GDM1 (cell line): ENCODE data around the gene COL16A1.

Source experiments
- DNase-seq: peaks from one replicate; lab custom pipeline; 2025; lab: John Stamatoyannopoulos, UW

Gene COL16A1

GRCh38 chr1:31665234-31665878, 38.5 kb downstream of the COL16A1 start:
- DNase-seq = no peak

DNA sequence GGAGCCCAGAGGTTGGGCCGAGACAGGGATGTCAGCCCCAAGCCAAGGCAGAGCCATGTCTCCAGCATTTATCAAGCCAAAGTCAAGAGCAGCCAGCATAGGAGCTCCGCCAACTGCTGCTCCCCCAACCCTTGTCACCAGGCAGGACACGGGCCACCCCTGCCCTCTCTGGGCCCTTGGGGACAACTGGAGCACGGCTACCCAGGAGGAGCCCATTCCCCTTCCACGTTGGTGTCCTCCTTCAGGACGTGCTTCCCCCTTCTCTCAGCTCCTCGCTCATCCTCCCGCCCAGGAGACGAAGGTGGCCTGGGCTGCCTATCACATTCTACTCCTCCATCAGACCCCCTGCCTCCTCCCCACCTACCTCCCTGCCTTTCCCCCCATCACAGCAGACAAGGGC, 39.3 kb downstream of the COL16A1 start:
- DNase-seq = no peak

DNA sequence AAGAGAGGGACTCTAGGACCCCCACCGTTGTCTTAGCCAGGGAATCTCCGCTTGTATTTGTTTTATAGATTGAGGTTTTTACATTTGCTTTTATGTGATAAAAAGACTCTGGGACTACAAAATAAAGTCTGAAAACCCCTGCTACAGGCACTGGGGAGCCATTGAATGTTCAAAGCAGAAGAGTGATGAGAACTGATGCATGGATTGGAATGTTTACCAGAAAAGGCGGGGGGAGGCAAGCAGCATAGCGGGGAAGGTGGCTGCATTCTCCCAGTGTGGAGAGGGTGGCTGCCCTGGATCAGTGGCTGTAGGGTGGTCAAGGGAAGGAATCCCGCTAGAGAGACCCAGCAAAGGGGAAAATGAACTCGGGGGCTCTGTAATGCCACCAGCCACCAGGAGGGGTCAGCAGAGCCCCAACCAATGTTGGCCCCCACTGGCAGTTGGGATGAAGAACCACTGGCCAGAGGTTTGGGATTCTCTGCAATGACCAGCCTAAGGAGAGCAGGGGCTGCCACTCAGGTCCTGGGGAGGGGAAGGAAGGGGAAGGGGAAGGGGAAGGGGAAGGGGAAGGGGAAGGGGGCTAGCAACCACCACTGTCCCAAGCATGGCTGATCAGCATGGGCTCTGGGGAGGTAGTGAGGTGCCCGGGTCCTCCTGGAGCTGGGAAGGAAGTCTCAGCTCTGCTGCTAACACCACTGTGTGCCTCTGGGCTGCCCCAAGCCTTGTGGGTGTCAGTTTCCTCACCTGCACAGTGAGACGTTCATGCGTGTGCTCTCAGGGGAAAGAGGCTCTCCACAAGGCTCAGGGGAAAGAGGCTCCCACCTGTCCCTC, 40.0 kb downstream of the COL16A1 start:
- no peak for DNase-seq

GRCh38 chr1:31662463-31662862, 41.4 kb downstream of the COL16A1 start:
- no peak for DNase-seq

GRCh38 chr1:31661856-31662255, 42.0 kb downstream of the COL16A1 start:
- DNase-seq = no peak

- DNase-seq = no peak
Measured at GRCh38 chr1:31660871-31661455, 42.9 kb downstream of the COL16A1 start.

DNA sequence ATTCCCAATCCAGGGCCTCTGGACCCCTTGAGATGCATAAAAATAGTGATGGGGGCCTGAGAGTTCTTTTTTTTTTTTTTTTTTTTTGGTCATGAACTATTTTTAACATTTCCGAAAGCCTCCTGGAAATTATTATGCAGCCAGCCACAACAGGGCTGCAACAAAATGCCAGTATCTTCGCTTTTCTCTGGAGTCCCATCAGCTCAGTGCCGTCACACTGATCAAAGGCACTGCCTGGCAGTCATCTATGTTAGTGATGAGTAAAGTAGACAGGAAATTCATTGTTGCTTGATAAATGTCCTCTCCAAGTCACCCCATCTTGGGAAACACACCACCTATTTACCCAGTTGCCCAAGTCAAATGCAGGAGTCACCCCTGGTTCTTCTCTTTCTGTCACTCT, 43.9 kb downstream of the COL16A1 start:
- no peak for DNase-seq

DNA sequence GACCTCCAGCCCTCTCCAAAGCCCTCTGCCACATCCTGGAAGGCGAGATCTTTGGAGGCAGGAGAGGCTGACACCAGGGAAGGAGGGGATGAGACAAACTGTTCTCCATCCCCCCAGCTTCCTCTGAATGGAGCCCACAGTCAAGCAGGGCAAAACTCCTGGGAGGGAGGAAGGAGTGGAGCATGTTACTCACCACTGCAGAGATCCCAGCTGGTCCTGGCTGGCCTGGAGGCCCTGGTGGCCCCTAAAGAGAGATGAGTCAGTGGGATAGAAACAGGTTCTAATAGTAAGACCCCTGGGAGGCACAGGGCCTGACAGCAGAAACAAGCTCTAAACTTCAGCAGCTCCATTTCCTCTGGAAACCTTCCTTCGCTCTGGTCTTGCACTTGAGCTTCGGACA, 45.1 kb downstream of the COL16A1 start:
- DNase-seq = no peak

DNA sequence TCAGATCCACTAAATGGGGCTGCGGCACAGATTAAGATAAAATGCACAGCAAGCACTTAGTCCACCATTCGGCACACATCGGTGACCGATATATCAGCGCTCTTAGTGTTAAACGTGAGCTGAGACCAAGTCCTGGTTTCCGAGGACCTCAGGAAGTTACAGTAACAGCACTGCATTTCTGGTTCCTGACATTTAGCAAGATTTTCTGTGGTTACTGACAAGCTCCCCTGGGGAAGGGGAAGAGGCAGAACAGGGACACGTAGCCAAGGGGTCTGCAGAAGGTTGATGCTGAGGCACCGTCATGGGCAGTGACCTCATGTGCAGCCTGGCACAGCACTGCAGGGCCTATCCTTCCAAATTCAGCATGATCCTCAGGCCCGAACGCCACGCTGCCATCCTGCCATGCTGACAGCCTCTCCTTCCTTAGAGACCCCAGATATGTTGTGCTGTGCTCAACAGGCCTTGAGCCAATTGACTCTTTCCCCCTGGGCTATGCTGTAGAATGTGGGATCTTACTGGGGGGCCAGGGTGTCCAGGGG, 45.8 kb downstream of the COL16A1 start:
- no peak for DNase-seq

GRCh38 chr1:31657020-31657804, 46.6 kb downstream of the COL16A1 start:
- no peak for DNase-seq

- DNase-seq = no peak
Measured at GRCh38 chr1:31655756-31656155, 48.1 kb downstream of the COL16A1 start.

- no peak for DNase-seq
Measured at GRCh38 chr1:31655104-31655503, 48.7 kb downstream of the COL16A1 start.

DNA sequence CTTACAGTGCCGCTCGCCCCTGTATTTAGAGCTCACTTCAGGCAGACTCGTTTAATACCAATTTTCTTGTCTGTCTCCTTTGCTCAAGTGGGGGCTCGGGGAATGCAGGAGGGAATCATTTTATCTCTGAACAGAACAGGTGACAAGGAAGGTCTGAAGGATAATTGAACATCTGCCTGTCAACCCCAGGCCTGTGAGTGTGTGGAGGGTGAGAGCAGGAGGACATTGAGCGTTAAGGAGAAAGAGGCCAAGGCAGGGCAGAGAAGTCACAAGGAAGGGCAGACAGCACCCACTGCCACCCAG, 49.4 kb downstream of the COL16A1 start:
- DNase-seq = no peak

DNA sequence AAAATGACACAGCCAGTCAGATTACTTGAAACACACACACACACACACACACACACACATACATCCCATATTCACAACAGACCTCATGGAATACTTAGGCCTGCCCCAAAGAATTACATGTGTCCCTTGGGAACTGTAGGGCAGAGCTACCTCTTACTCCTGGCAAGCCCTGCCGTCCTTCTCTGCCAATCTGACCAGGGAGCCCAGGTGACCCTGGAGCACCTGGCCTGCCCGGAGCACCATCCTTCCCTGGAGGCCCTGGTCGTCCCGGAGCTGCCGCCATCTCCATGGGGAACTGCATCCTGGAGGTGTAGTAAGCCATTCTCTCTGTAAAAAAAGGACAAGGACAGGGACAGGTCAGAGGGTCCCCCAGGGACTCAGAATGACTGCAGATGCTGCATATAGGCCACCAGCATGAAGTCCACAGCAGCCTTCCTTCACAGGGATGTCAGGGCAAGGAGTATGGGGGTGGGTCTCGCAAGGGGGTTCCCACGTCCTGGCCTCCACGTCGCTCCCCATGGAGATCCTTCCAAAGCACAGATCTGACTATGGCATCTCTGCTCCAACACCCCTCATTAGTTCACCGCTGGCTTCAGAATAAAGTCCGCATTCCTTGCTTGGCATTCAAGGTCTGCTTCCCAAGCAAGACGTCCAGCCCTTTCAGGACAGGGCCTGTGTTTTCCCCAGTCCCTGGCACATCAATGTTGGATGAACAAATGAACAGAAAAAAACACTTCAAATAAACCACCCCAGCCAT, 49.9 kb downstream of the COL16A1 start:
- no peak for DNase-seq

- DNase-seq = no peak
Measured at GRCh38 chr1:31652891-31653499, 50.8 kb downstream of the COL16A1 start.

GRCh38 chr1:31651766-31652165, 52.1 kb downstream of the COL16A1 start:
- DNase-seq = no peak

DNA sequence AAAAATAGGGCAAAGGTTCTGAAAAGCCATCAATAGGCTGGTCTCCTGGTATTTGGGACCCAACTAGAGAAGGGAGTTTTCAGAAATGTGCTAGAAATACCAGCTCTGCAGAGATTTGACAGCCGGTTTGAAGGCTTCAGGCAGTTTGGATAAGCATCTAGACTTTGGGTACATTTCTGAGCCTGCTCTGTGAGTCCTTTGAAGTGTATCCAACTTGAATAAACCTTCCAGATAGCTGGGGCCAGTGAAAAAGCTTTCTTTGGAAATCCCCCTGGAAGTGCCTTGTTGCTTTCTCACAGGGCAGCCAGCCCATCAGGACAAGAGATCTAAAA, 52.8 kb downstream of the COL16A1 start:
- no peak for DNase-seq

- no peak for DNase-seq
Measured at GRCh38 chr1:31650161-31651088, 53.4 kb downstream of the COL16A1 start.

GRCh38 chr1:31648641-31649357, 55.0 kb downstream of the COL16A1 start:
- no peak for DNase-seq

DNA sequence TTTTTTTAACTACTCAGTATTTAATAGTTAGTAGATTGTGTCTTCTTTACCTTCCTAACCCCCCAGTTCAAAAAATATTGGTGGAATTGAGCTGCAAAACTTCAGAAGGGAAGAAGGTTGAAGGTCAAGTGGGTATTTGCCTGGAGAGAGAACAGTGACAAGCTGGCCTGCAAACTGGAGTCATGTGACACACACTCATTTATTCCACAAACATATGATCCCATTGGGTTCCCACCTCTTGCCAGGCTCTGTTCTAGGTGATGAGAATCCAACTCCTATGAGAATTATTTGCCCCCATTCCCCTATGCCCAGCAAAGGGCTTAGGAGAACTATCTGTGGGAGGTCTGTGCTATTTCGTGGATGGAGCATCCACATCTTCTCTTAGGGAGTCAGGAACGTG, 55.6 kb downstream of the COL16A1 start:
- no peak for DNase-seq
